ENCODE measurements around the gene GATB. TPM values are rescaled to one million over a fixed set of nuclear protein-coding genes. Genes with fewer than 3 reads are reported as not detected.

The GATB gene
- total and polyA plus RNA-seq, 2 donors (not counting 1 experiment from before 2014, with no cell fraction given), result 11.6 to 19.2 TPM

- Histone ChIP-seq H3K27ac (ENCODE audit: low read length in 2 of 2) (no peak overlapping the region), H2AFZ (ENCODE audit: insufficient read depth, low read depth, low read length, poor library complexity, severe bottlenecking) (no peak overlapping the region), H3K9me3 (ENCODE audit: control extremely low read depth in 1 of 3, control insufficient read depth in 2 of 3, insufficient read depth in 1 of 3, low read length in 2 of 3) (peaks cover 0 to 1% (median 0%) of the 10 kb centered on the region in 3 donors), H3K4me2 (replicated peaks; ENCODE audit: low read depth, low read length, poor library complexity, severe bottlenecking) (no peak overlapping the region), H3K79me2 (ENCODE audit: control insufficient read depth, insufficient read depth, low read length) (no peaks in the 10 kb centered on the region), H3K9ac (ENCODE audit: low read length) (no peak overlapping the region), H3K27me3 (replicated peaks in 1 of 4; ENCODE audit: control extremely low read depth in 1 of 4, control insufficient read depth in 3 of 4, insufficient read depth in 4 of 4, low read length in 3 of 4) (peaks cover 0 to 4% (median 0%) of the 10 kb centered on the region in 4 experiments), H3K4me3 (ENCODE audit: control extremely low read depth in 1 of 5, extremely low read depth in 1 of 5, insufficient read depth in 1 of 5, low read depth in 2 of 5, low read length in 4 of 5) (no peak overlapping the region), H4K20me1 (ENCODE audit: control insufficient read depth, insufficient read depth, low read length, poor library complexity, severe bottlenecking) (no peaks in the 10 kb centered on the region), H3K36me3 (replicated peaks in 1 of 2; ENCODE audit: control extremely low read depth in 1 of 2, control insufficient read depth in 1 of 2, extremely low read depth in 1 of 2, insufficient read depth in 2 of 2, low read length in 1 of 2) (no peaks in the 10 kb centered on the region), H3K4me1 (ENCODE audit: control insufficient read depth in 2 of 2, insufficient read depth in 2 of 2, low read length in 2 of 2) (no peaks in the 10 kb centered on the region)
- Mint-ChIP-seq H3K27ac (no peak overlapping the region), H3K4me3 (no peak overlapping the region), H3K27me3 (peaks cover 23% of the 10 kb centered on the region), H3K4me1 (no peaks in the 10 kb centered on the region), H3K9me3 (ENCODE audit: insufficient read depth) (no peaks in the 10 kb centered on the region)
- intact Hi-C loops (cut with micrococcal nuclease), result no loop called here
- no peak for ATAC-seq (ENCODE audit: low read depth)
- TF ChIP-seq CTCF (IDR thresholded peaks at IDR 0.05) (no peak), EZH2 (IDR thresholded peaks at IDR 0.05; ENCODE audit: borderline replicate concordance, insufficient read depth, low read depth, low read length, poor library complexity, severe bottlenecking) (no peak)
- DNase-seq, result no peak
- POLR2A ChIA-PET, result no interaction called here
- WGBS (ENCODE audit: insufficient coverage), result 90% methylated on average over 2 of the region's 4 CpGs
- CTCF ChIA-PET, result no interaction called here
These were observed 31.7 kb upstream of the GATB start for GRCh38 chr4:151792530-151792929.

GRCh38 chr4:151788021-151788420 is 27.2 kb upstream of the GATB start:
- no peaks in the 10 kb centered on the region for H3K79me2 ChIP-seq (ENCODE audit: control insufficient read depth, insufficient read depth, low read length)
- Mint-ChIP-seq H3K9me3 (ENCODE audit: insufficient read depth) (peaks cover 4% of the 10 kb centered on the region), H3K4me3 (no peak overlapping the region), H3K27me3 (peaks cover 38% of the 10 kb centered on the region), H3K27ac (no peak overlapping the region), H3K4me1 (no peaks in the 10 kb centered on the region)
- DNase-seq (no peak), ATAC-seq (ENCODE audit: low read depth) (no peak)
- TF ChIP-seq EZH2 (IDR thresholded peaks at IDR 0.05; ENCODE audit: borderline replicate concordance, insufficient read depth, low read depth, low read length, poor library complexity, severe bottlenecking) (no peak), CTCF (IDR thresholded peaks at IDR 0.05) (no peak)
- H4K20me1 ChIP-seq (ENCODE audit: control insufficient read depth, insufficient read depth, low read length, poor library complexity, severe bottlenecking), result no peaks in the 10 kb centered on the region
- H2AFZ ChIP-seq (ENCODE audit: insufficient read depth, low read depth, low read length, poor library complexity, severe bottlenecking), result no peak overlapping the region
- H3K4me3 ChIP-seq (ENCODE audit: control extremely low read depth in 1 of 5, extremely low read depth in 1 of 5, insufficient read depth in 1 of 5, low read depth in 2 of 5, low read length in 4 of 5), result no peak overlapping the region
- H3K36me3 ChIP-seq (replicated peaks in 1 of 2; ENCODE audit: control extremely low read depth in 1 of 2, control insufficient read depth in 1 of 2, extremely low read depth in 1 of 2, insufficient read depth in 2 of 2, low read length in 1 of 2), result no peaks in the 10 kb centered on the region
- intact Hi-C loops (cut with micrococcal nuclease), result no loop called here
- CTCF ChIA-PET, result no interaction called here
- H3K27me3 ChIP-seq (replicated peaks in 1 of 4; ENCODE audit: control extremely low read depth in 1 of 4, control insufficient read depth in 3 of 4, insufficient read depth in 4 of 4, low read length in 3 of 4), result peaks cover 0 to 5% (median 1%) of the 10 kb centered on the region in 4 experiments
- POLR2A ChIA-PET, result no interaction called here
- H3K27ac ChIP-seq (ENCODE audit: low read length in 2 of 2), result no peak overlapping the region
- no peak overlapping the region for H3K4me2 ChIP-seq (replicated peaks; ENCODE audit: low read depth, low read length, poor library complexity, severe bottlenecking)
- H3K9me3 ChIP-seq (ENCODE audit: control extremely low read depth in 1 of 3, control insufficient read depth in 2 of 3, insufficient read depth in 1 of 3, low read length in 2 of 3), result peaks cover 0 to 1% (median 0%) of the 10 kb centered on the region in 3 donors
- no peaks in the 10 kb centered on the region for H3K4me1 ChIP-seq (ENCODE audit: control insufficient read depth in 2 of 2, insufficient read depth in 2 of 2, low read length in 2 of 2)
- no peak overlapping the region for H3K9ac ChIP-seq (ENCODE audit: low read length)
